B cell (primary cell): ENCODE results near the gene MSGN1. TPM values are rescaled to one million over a fixed set of nuclear protein-coding genes. Genes with fewer than 3 reads are reported as not detected.

Source experiments
- ATAC-seq: fragments of 200-7000 bp; cut with Tn5 transposase; one replicate; pipeline ENCODE4 v1.10.0; 2021; ENCODE audit warnings: low read depth, mild to moderate bottlenecking, moderate number of reproducible peaks, moderate library complexity
- CTCF ChIA-PET: fragments of 350-600 bp; sonication (Branson Sonifier 250); formaldehyde crosslinking; loops from one replicate; lab custom pipeline; 2021; ENCODE audit warnings: antibody characterized with exemption, inconsistent platforms; lab: Charles Lee
- POLR2A ChIA-PET: fragments of 350-600 bp; sonication (Branson Sonifier 250); formaldehyde crosslinking; loops from one replicate; lab custom pipeline; 2021; ENCODE audit warnings: antibody characterized with exemption; lab: Charles Lee
- DNase-seq: peaks from one replicate; pipeline ENCODE4 v3.0.0; 2013
- H2AFZ ChIP-seq: 2 replicates; pipeline ENCODE4 v1.6.1; 2012; ENCODE audit warnings: mild to moderate bottlenecking, low read depth, low read length; ENCODE audit not compliant: insufficient read depth, poor library complexity, severe bottlenecking
- H3K27ac ChIP-seq, 2 donors: 1 replicate in 1 of 2; 2 replicates in 1 of 2; pipeline ENCODE4 v1.5.1; 2012 to 2013; ENCODE audit warnings: low read length in 2 of 2, mild to moderate bottlenecking in 2 of 2, moderate library complexity in 1 of 2
- H3K27me3 ChIP-seq, 4 experiments: fragments of 200-600 bp in 1 of 4; sonication (generic) in 1 of 4; replicated peaks in 1 of 4; 1 replicate in 2 of 4; 2 replicates in 2 of 4; pipeline versions ENCODE4 v1.6.1 to v1.7.0; 2013 to 2016; ENCODE audit warnings: low read length in 3 of 4, mild to moderate bottlenecking in 2 of 4, mixed read lengths in 1 of 4, moderate library complexity in 1 of 4; ENCODE audit not compliant: insufficient read depth in 4 of 4, control insufficient read depth in 3 of 4; ENCODE audit errors: control extremely low read depth in 1 of 4
- H3K36me3 ChIP-seq, 2 experiments: replicated peaks in 1 of 2; 1 replicate in 1 of 2; 2 replicates in 1 of 2; pipeline versions ENCODE4 v1.6.1 to v1.7.1; 2013; ENCODE audit warnings: low read length in 1 of 2; ENCODE audit not compliant: insufficient read depth in 2 of 2, control insufficient read depth in 1 of 2; ENCODE audit errors: control extremely low read depth in 1 of 2, extremely low read depth in 1 of 2
- H3K4me1 ChIP-seq, 2 donors: fragments of 200-600 bp in 1 of 2; sonication (generic) in 1 of 2; 1 replicate in 1 of 2; 2 replicates in 1 of 2; pipeline versions ENCODE4 v1.5.1 to v1.6.1; 2013 to 2017; ENCODE audit warnings: low read length in 2 of 2; ENCODE audit not compliant: control insufficient read depth in 2 of 2, insufficient read depth in 2 of 2
- H3K4me2 ChIP-seq: replicated peaks from 2 replicates; pipeline ENCODE3; 2012; ENCODE audit warnings: mild to moderate bottlenecking, low read depth, low read length; ENCODE audit not compliant: poor library complexity, severe bottlenecking
- H3K4me3 ChIP-seq, 5 experiments: fragments of 200-600 bp in 1 of 5; sonication (generic) in 1 of 5; 1 replicate in 3 of 5; 2 replicates in 2 of 5; pipeline versions ENCODE4 v1.5.1 to v1.7.0; 2011 to 2016; ENCODE audit warnings: low read length in 4 of 5, mild to moderate bottlenecking in 4 of 5, low read depth in 2 of 5, control low read depth in 1 of 5, moderate library complexity in 1 of 5; ENCODE audit not compliant: insufficient read depth in 1 of 5; ENCODE audit errors: control extremely low read depth in 1 of 5, extremely low read depth in 1 of 5
- H3K79me2 ChIP-seq: fragments of 200-600 bp; sonication (generic); one replicate; pipeline ENCODE4 v1.6.0; 2016; ENCODE audit warnings: low read length; ENCODE audit not compliant: control insufficient read depth, insufficient read depth
- H3K9ac ChIP-seq: fragments of 200-600 bp; sonication (generic); 2 replicates; pipeline ENCODE4 v1.6.1; 2017; ENCODE audit warnings: mild to moderate bottlenecking, low read length, moderate library complexity
- H3K9me3 ChIP-seq, 3 donors: one replicate each; pipeline versions ENCODE4 v1.6.1 to v1.7.1; 2013; ENCODE audit warnings: low read length in 2 of 3; ENCODE audit not compliant: control insufficient read depth in 2 of 3, insufficient read depth in 1 of 3; ENCODE audit errors: control extremely low read depth in 1 of 3
- H4K20me1 ChIP-seq: 2 replicates; pipeline ENCODE4 v1.6.0; 2012; ENCODE audit warnings: mild to moderate bottlenecking, low read length; ENCODE audit not compliant: insufficient read depth, control insufficient read depth, poor library complexity, severe bottlenecking
- H3K27ac Mint-ChIP-seq: one replicate; pipeline ENCODE4 v1.8.0; 2021; ENCODE audit warnings: mixed read lengths
- H3K27me3 Mint-ChIP-seq: one replicate; pipeline ENCODE4 v1.8.0; 2021; ENCODE audit warnings: mixed read lengths
- H3K4me1 Mint-ChIP-seq: one replicate; pipeline ENCODE4 v1.8.0; 2021; ENCODE audit warnings: mixed read lengths
- H3K4me3 Mint-ChIP-seq: one replicate; pipeline ENCODE4 v1.8.0; 2021; ENCODE audit warnings: mixed read lengths
- H3K9me3 Mint-ChIP-seq: one replicate; pipeline ENCODE4 v1.8.0; 2022; ENCODE audit warnings: mixed read lengths; ENCODE audit not compliant: insufficient read depth
- EZH2 ChIP-seq: IDR thresholded peaks from 2 replicates; pipeline ENCODE4 v1.6.1; 2012; ENCODE audit warnings: borderline replicate concordance, low read depth, mild to moderate bottlenecking, moderate library complexity, low read length; ENCODE audit not compliant: insufficient read depth, poor library complexity, severe bottlenecking
- WGBS: methylation state at CpG from one replicate; pipeline ENCODE4 v1.1.5; 2013; ENCODE audit warnings: missing lambda C conversion rate; ENCODE audit not compliant: insufficient coverage; 5-methylcytosine and 5-hydroxymethylcytosine counted together
- intact Hi-C: fragments of 100-400 bp; cut with micrococcal nuclease; formaldehyde crosslinking; loops from one replicate; pipeline ENCODE4 v1.10.0; 2022
- polyA plus RNA-seq: library from polyadenylated mRNA; depleted of rRNA; stranded (reverse); fragments of >200 nt; gene quantifications from 2 replicates; pipeline ENCODE4 v1.2.3, GENCODE V29; 2012
- total RNA-seq, 2 donors: library from RNA; stranded (reverse); fragments of 120-200 nt in 1 of 2; gene quantifications; 1 replicate in 1 of 2; 2 replicates in 1 of 2; pipeline versions ENCODE4 v1.2.3 to v1.2.4, GENCODE V29; 2013 to 2022
- TF ChIP-seq, protein P1 (sequence below): fragments of 200-600 bp; IDR thresholded peaks from one replicate; pipeline ENCODE4 v1.8.0; 2022; ENCODE audit warnings: antibody characterized with exemption, mild to moderate bottlenecking

Gene MSGN1
- total and polyA plus RNA-seq, 2 donors (not counting 1 experiment from before 2014, with no cell fraction given): not detected

DNA sequence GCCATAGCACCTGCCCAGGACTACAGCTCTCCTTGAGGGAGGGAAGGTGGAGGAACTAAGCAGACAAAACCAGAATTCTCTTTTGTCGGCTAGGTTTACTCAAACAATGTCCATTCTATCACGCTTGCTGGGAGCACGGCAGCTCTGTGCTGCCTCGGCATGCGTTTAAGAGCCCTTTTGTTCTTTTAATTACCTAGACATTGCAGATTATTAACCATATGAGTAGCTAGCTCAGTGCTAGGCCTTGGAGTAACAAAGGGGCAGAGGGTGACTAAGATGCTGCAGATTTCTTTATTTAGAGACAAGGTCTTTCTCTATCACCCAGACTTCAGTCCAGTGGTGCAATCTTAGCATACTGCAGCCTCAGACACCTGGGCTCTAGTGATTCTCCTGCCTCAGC is 11.1 kb downstream of the MSGN1 start:
- Mint-ChIP-seq H3K27ac (no peak overlapping the region), H3K9me3 (peaks cover 3% of the 10 kb centered on the region), H3K4me1 (peaks cover 59% of the 10 kb centered on the region), H3K4me3 (no peak overlapping the region), H3K27me3 (no peaks in the 10 kb centered on the region)
- H4K20me1 ChIP-seq: no peaks in the 10 kb centered on the region
- peaks cover 40 to 41% of the 10 kb centered on the region in 2 donors for H3K4me1 ChIP-seq
- POLR2A ChIA-PET: no interaction called here
- TF ChIP-seq, protein P1, sequence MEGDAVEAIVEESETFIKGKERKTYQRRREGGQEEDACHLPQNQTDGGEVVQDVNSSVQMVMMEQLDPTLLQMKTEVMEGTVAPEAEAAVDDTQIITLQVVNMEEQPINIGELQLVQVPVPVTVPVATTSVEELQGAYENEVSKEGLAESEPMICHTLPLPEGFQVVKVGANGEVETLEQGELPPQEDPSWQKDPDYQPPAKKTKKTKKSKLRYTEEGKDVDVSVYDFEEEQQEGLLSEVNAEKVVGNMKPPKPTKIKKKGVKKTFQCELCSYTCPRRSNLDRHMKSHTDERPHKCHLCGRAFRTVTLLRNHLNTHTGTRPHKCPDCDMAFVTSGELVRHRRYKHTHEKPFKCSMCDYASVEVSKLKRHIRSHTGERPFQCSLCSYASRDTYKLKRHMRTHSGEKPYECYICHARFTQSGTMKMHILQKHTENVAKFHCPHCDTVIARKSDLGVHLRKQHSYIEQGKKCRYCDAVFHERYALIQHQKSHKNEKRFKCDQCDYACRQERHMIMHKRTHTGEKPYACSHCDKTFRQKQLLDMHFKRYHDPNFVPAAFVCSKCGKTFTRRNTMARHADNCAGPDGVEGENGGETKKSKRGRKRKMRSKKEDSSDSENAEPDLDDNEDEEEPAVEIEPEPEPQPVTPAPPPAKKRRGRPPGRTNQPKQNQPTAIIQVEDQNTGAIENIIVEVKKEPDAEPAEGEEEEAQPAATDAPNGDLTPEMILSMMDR: no peak
- TF ChIP-seq EZH2: no peak
- peaks cover 0 to 3% (median 0%) of the 10 kb centered on the region in 4 experiments for H3K27me3 ChIP-seq
- H3K27ac ChIP-seq: no peak overlapping the region
- WGBS: 100% methylated on average over 1 of the region's 5 CpGs
- no peak for ATAC-seq
- H3K79me2 ChIP-seq: no peaks in the 10 kb centered on the region
- H3K4me2 ChIP-seq: no peak overlapping the region
- CTCF ChIA-PET: interaction anchor here (0.6 to 9.8 kb wide), 2 partner anchors 70 to 108 kb away, joined by 3 to 155 read pairs; no protein-coding TSS in a partner anchor
- no peaks in the 10 kb centered on the region for H3K36me3 ChIP-seq
- peaks cover 0 to 3% (median 0%) of the 10 kb centered on the region in 3 donors for H3K9me3 ChIP-seq
- intact Hi-C loops: no loop called here
- H2AFZ ChIP-seq: no peak overlapping the region
- DNase-seq: no peak
- H3K4me3 ChIP-seq: no peak overlapping the region
- H3K9ac ChIP-seq: no peak overlapping the region

DNA sequence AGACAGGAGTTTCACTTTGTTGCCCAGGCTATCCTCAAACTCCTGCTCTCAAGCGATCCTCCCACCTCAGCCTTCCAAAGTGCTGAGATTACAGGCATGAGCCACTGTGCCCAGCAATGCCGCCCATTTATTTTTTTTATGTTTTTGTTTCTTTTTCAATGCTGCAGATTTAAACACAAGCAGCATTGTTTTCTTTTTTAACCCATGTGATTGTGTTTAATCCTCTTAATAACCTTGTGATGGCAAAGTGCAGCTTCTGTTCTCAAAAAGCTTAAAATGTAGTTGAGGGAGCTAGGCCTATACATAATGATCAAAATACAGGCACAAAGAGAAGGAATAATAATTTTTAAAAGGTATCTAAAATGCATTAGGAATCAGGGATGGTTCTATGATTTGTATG is 11.5 kb downstream of the MSGN1 start:
- H3K27ac Mint-ChIP-seq: no peak overlapping the region
- peaks cover 0 to 3% (median 0%) of the 10 kb centered on the region in 4 experiments for H3K27me3 ChIP-seq
- no peak overlapping the region for H3K4me3 Mint-ChIP-seq
- no peak overlapping the region for H3K27ac ChIP-seq
- H3K36me3 ChIP-seq: no peaks in the 10 kb centered on the region
- no peak overlapping the region for H3K4me2 ChIP-seq
- no peaks in the 10 kb centered on the region for H3K79me2 ChIP-seq
- WGBS: no CpG with 5 or more reads among the region's 2 CpGs
- H3K9me3 ChIP-seq: peaks cover 0 to 3% (median 0%) of the 10 kb centered on the region in 3 donors
- intact Hi-C loops: no loop called here
- no peaks in the 10 kb centered on the region for H3K27me3 Mint-ChIP-seq
- H4K20me1 ChIP-seq: no peaks in the 10 kb centered on the region
- TF ChIP-seq EZH2: no peak
- TF ChIP-seq, protein P1: no peak
- POLR2A ChIA-PET: no interaction called here
- H3K9me3 Mint-ChIP-seq: peaks cover 3% of the 10 kb centered on the region
- H3K9ac ChIP-seq: no peak overlapping the region
- no peak for ATAC-seq
- H2AFZ ChIP-seq: no peak overlapping the region
- CTCF ChIA-PET: interaction anchor here (0.9 to 9.8 kb wide), 2 partner anchors 92 to 109 kb away, joined by 4 to 155 read pairs; no protein-coding TSS in a partner anchor
- no peak overlapping the region for H3K4me3 ChIP-seq
- no peak for DNase-seq
- peaks cover 54% of the 10 kb centered on the region for H3K4me1 Mint-ChIP-seq
- H3K4me1 ChIP-seq: peaks cover 36% of the 10 kb centered on the region in 2 donors
